ENCODE measurements around the gene PVALB. TPM values are rescaled to one million over a fixed set of nuclear protein-coding genes. Genes with fewer than 3 reads are reported as not detected.

PVALB gene
- total and polyA plus RNA-seq, 2 of the 4 experiments (the other 2 are of a cell fraction), result not detected

- Histone ChIP-seq H4K5ac (ENCODE audit: low read depth, low read length) (no peak overlapping the region), H2BK15ac (ENCODE audit: low read depth, low read length) (no peak overlapping the region), H3K18ac (ENCODE audit: low read depth, low read length) (no peak overlapping the region), H2AFZ (replicated peaks; ENCODE audit: low read length, poor library complexity) (no peak overlapping the region), H3K9me1 (ENCODE audit: insufficient read depth, low read length) (no peaks in the 10 kb centered on the region), H3K79me1 (ENCODE audit: low read depth in 1 of 2, low read length in 2 of 2) (no peaks in the 10 kb centered on the region), H3K4me3 (ENCODE audit: insufficient read depth, low read depth, low read length) (no peak overlapping the region), H3K9me3 (ENCODE audit: control insufficient read depth, insufficient read depth, low read length) (no peaks in the 10 kb centered on the region), H3K9ac (ENCODE audit: low read depth, low read length) (no peak overlapping the region), H4K20me1 (ENCODE audit: insufficient read depth, low read length) (no peaks in the 10 kb centered on the region), H4K8ac (ENCODE audit: low read depth in 2 of 2, low read length in 2 of 2) (no peak overlapping the region), H2BK20ac (ENCODE audit: low read depth, low read length) (no peak overlapping the region), H2BK5ac (ENCODE audit: low read depth, low read length, poor library complexity, severe bottlenecking) (no peak overlapping the region), H3K14ac (replicated peaks; ENCODE audit: low read depth, low read length) (no peak overlapping the region), H2AK9ac (replicated peaks; ENCODE audit: low read depth, low read length, poor library complexity) (no peak overlapping the region), H4K91ac (ENCODE audit: insufficient read depth, low read depth, low read length) (no peak overlapping the region), H3K4me1 (ENCODE audit: control insufficient read depth, insufficient read depth, low read length) (no peaks in the 10 kb centered on the region), H3K27me3 (ENCODE audit: control insufficient read depth, insufficient read depth, low read length) (peaks cover 54% of the 10 kb centered on the region), H3K56ac (ENCODE audit: extremely low read depth, insufficient read depth, low read length) (no peak overlapping the region), H2BK120ac (ENCODE audit: low read depth, low read length) (no peak overlapping the region), H2AK5ac (ENCODE audit: low read depth, low read length) (no peak overlapping the region), H3K36me3 (ENCODE audit: control insufficient read depth, insufficient read depth, low read length) (no peaks in the 10 kb centered on the region), H3K4ac (ENCODE audit: low read depth, low read length) (no peak overlapping the region), H3K4me2 (ENCODE audit: low read depth, low read length) (no peak overlapping the region), H3K27ac (ENCODE audit: insufficient read depth, low read length) (no peak overlapping the region), H3K23ac (ENCODE audit: low read depth, low read length) (no peak overlapping the region)
- dilution Hi-C loops (cut with HindIII; ENCODE audit: low sequenced_read_pairs, unreplicated experiment) (no loop called here), intact Hi-C loops (cut with micrococcal nuclease) (no loop called here), in situ Hi-C loops (cut with MboI; ENCODE audit: low sequenced_read_pairs) (no loop called here)
- BruUV-seq (replicated peaks), result no TSS peak
- no peak for ATAC-seq (ENCODE audit: low read depth)
- 60% methylated on average over 6 of the region's 11 CpGs; no CpG with 5 or more reads in 1 of the 2 experiments for WGBS, 2 experiments (ENCODE audit: extremely low coverage in 2 of 2, insufficient read length in 1 of 2)
- no peak for TF ChIP-seq POLR2A (IDR thresholded peaks at IDR 0.05; ENCODE audit: low read depth, low read length)
- TF ChIP-seq MAFK (IDR thresholded peaks at IDR 0.05; ENCODE audit: low read depth, low read length), result no peak
- TF ChIP-seq ELK1 (IDR thresholded peaks at IDR 0.05; ENCODE audit: borderline replicate concordance, low read depth, low read length), result no peak
- no peak for TF ChIP-seq FOS (IDR thresholded peaks at IDR 0.05; ENCODE audit: low read depth, low read length)
- no peak for TF ChIP-seq CTCF (conservative IDR thresholded peaks at IDR 0.05; ENCODE audit: low read depth, low read length)
- no peak for TF ChIP-seq RAD21 (IDR thresholded peaks at IDR 0.05; ENCODE audit: low read length)
- TF ChIP-seq CEBPB (IDR thresholded peaks at IDR 0.05; ENCODE audit: low read depth, low read length), result no peak
- no peak for TF ChIP-seq RCOR1 (IDR thresholded peaks at IDR 0.05; ENCODE audit: insufficient replicate concordance, low read length)
- TF ChIP-seq SMC3 (IDR thresholded peaks at IDR 0.05; ENCODE audit: low read depth, low read length), result no peak
- no peak for TF ChIP-seq BHLHE40 (IDR thresholded peaks at IDR 0.05; ENCODE audit: low read depth, low read length)
- TF ChIP-seq MXI1 (IDR thresholded peaks at IDR 0.05; ENCODE audit: borderline replicate concordance, low read depth, low read length), result no peak
- TF ChIP-seq USF2 (IDR thresholded peaks at IDR 0.05; ENCODE audit: low read depth, low read length), result no peak
- CTCF ChIA-PET, result no interaction called here
- POLR2A ChIA-PET (ENCODE audit: unreplicated experiment), result no interaction called here
- no peak for DNase-seq
Observed at GRCh38 chr22:36798674-36799066, 18.2 kb downstream of the PVALB start.
